Measurements from ENCODE around the gene MYO7B.

The MYO7B gene

GRCh38 chr2:127628767-127629614, 93.5 kb downstream of the MYO7B start:
- no peak for DNase-seq

GRCh38 chr2:127629637-127630036, 94.2 kb downstream of the MYO7B start:
- no peak for DNase-seq

GRCh38 chr2:127630096-127630863, 94.8 kb downstream of the MYO7B start:
- DNase-seq: no peak

- DNase-seq: no peak
These were observed 95.5 kb downstream of the MYO7B start for GRCh38 chr2:127630864-127631540.

- no peak for DNase-seq
These were observed 96.1 kb downstream of the MYO7B start for GRCh38 chr2:127631541-127631996.

GRCh38 chr2:127631997-127632581, 96.6 kb downstream of the MYO7B start:
- no peak for DNase-seq

GRCh38 chr2:127632592-127633489, 97.4 kb downstream of the MYO7B start:
- no peak for DNase-seq

- no peak for DNase-seq
These were observed 98.1 kb downstream of the MYO7B start for GRCh38 chr2:127633556-127634065.

GRCh38 chr2:127634066-127634617, 98.7 kb downstream of the MYO7B start:
- DNase-seq: no peak

- DNase-seq: no peak
These were observed 99.3 kb downstream of the MYO7B start for GRCh38 chr2:127634626-127635379.

GRCh38 chr2:127635380-127636237, 100.1 kb downstream of the MYO7B start:
- DNase-seq: no peak

GRCh38 chr2:127636248-127637235, 101.1 kb downstream of the MYO7B start:
- no peak for DNase-seq

GRCh38 chr2:127637236-127637630, 101.8 kb downstream of the MYO7B start:
- DNase-seq: no peak

- DNase-seq: no peak
These were observed 102.3 kb downstream of the MYO7B start for GRCh38 chr2:127637725-127638252.

- DNase-seq: no peak
These were observed 103.1 kb downstream of the MYO7B start for GRCh38 chr2:127638361-127639110.

- no peak for DNase-seq
These were observed 103.6 kb downstream of the MYO7B start for GRCh38 chr2:127639111-127639474.

Measured in NCI-H524 treated with DMSO at 0.1 percent for 48 hours (cell line).